Activated B cell treated with CpG ODN at 0.5 μM for 24 hours (primary cell): ENCODE measurements around the gene RPL22. TPM values are rescaled to one million over a fixed set of nuclear protein-coding genes. Genes with fewer than 3 reads are reported as not detected.

Experiments
- ATAC-seq: fragments of 200-7000 bp; cut with Tn5 transposase; one replicate; pipeline ENCODE4 v1.10.0; 2021; ENCODE audit warnings: low read depth, mild to moderate bottlenecking, moderate library complexity
- CTCF ChIA-PET: fragments of 350-600 bp; sonication (Branson Sonifier 250); formaldehyde crosslinking; loops from one replicate; lab custom pipeline; 2021; ENCODE audit warnings: antibody characterized with exemption; lab: Charles Lee
- POLR2A ChIA-PET: fragments of 350-600 bp; sonication (Branson Sonifier 250); formaldehyde crosslinking; loops from one replicate; lab custom pipeline; 2021; ENCODE audit warnings: antibody characterized with exemption; lab: Charles Lee
- DNase-seq: peaks from one replicate; pipeline ENCODE4 v3.0.0; 2022
- H3K27ac Mint-ChIP-seq: one replicate; pipeline ENCODE4 v1.8.0; 2020; ENCODE audit warnings: mixed read lengths
- H3K27me3 Mint-ChIP-seq: one replicate; pipeline ENCODE4 v1.8.0; 2021; ENCODE audit warnings: mixed read lengths
- H3K36me3 Mint-ChIP-seq: one replicate; pipeline ENCODE4 v1.8.0; 2021; ENCODE audit warnings: low read depth, mixed read lengths
- H3K4me1 Mint-ChIP-seq: one replicate; pipeline ENCODE4 v1.8.0; 2021; ENCODE audit warnings: mixed read lengths
- H3K4me3 Mint-ChIP-seq: one replicate; pipeline ENCODE4 v1.8.0; 2020; ENCODE audit warnings: mild to moderate bottlenecking, mixed read lengths
- H3K9me3 Mint-ChIP-seq: one replicate; pipeline ENCODE4 v1.8.0; 2020; ENCODE audit warnings: mixed read lengths
- CTCF ChIP-seq: fragments of 200-600 bp; IDR thresholded peaks from one replicate; pipeline ENCODE4 v1.8.0; 2022; ENCODE audit warnings: antibody characterized with exemption, mild to moderate bottlenecking
- intact Hi-C: fragments of 100-400 bp; cut with micrococcal nuclease; formaldehyde crosslinking; loops from one replicate; pipeline ENCODE4 v1.15.1; 2024
- total RNA-seq: library from RNA; stranded (reverse); gene quantifications from 2 replicates; pipeline ENCODE4 v1.2.3, GENCODE V29; 2022

Gene RPL22
- total RNA-seq, 1 donor from 2014 or later = 621 TPM

DNA sequence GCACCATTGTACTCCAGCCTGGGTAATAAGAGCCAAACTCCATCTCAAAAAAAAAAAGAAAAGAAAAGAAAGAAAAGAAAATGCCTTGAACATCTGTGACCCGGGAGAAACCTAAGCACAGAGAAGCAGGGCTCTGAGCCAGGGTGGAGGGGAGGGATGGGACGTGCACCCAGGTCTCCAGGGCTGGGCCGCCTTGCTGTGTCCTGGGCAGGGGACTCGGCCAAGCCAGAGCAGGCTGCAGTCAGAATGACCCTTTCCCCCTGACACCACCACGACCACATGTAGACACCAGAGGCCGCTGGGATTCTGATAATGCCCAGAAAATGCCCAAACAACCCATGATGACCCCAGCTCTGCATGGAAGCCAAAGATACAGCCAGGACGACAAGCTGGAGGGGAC lies 37.1 kb downstream of the RPL22 start:
- no peaks in the 10 kb centered on the region for H3K4me1 Mint-ChIP-seq
- no peak overlapping the region for H3K4me3 Mint-ChIP-seq
- ChIA-PET POLR2A (no interaction called here), CTCF (no interaction called here)
- intact Hi-C loops = no loop called here
- no peak overlapping the region for H3K27ac Mint-ChIP-seq
- no peaks in the 10 kb centered on the region for H3K9me3 Mint-ChIP-seq
- TF ChIP-seq CTCF = no peak
- H3K36me3 Mint-ChIP-seq = no peaks in the 10 kb centered on the region
- peaks cover 10% of the 10 kb centered on the region for H3K27me3 Mint-ChIP-seq
- no peak for ATAC-seq
- no peak for DNase-seq

DNA sequence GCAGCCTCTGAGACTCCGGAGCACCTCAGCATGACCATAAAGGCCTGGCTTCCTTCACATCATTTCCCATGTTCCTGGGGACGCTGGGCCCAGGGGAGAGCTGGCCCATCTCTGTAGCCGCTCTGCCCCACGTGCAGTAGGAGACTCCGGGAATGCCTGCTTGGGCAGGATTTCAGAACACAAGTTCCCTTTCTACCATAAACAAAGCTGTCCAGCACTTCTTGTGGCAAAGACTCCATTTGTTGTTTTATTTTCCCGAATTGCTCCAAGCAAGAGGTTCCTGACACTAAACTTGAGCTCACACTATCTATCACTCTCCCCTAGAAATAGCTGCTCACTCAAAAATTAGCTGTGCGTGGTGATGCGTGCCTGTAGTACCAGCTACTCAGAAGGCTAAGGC lies 41.2 kb downstream of the RPL22 start:
- Mint-ChIP-seq H3K27ac (no peak overlapping the region), H3K4me3 (no peak overlapping the region), H3K9me3 (no peaks in the 10 kb centered on the region), H3K36me3 (no peaks in the 10 kb centered on the region), H3K27me3 (peaks cover 6% of the 10 kb centered on the region), H3K4me1 (no peaks in the 10 kb centered on the region)
- intact Hi-C loops = no loop called here
- POLR2A ChIA-PET = no interaction called here
- DNase-seq = no peak
- TF ChIP-seq CTCF = no peak
- no peak for ATAC-seq
- CTCF ChIA-PET = no interaction called here

- no peak for TF ChIP-seq CTCF
- intact Hi-C loops = no loop called here
- Mint-ChIP-seq H3K27ac (no peak overlapping the region), H3K4me1 (no peaks in the 10 kb centered on the region), H3K9me3 (no peaks in the 10 kb centered on the region), H3K36me3 (no peaks in the 10 kb centered on the region), H3K27me3 (peaks cover 6% of the 10 kb centered on the region), H3K4me3 (no peak overlapping the region)
- ATAC-seq (no peak), DNase-seq (no peak)
- CTCF ChIA-PET = no interaction called here
- POLR2A ChIA-PET = no interaction called here
Observed at GRCh38 chr1:6157528-6158174, 41.7 kb downstream of the RPL22 start.

GRCh38 chr1:6157132-6157527 lies 42.3 kb downstream of the RPL22 start:
- no peak overlapping the region for H3K4me3 Mint-ChIP-seq
- H3K36me3 Mint-ChIP-seq = no peaks in the 10 kb centered on the region
- peaks cover 4% of the 10 kb centered on the region for H3K27me3 Mint-ChIP-seq
- no peak for TF ChIP-seq CTCF
- intact Hi-C loops = no loop called here
- H3K27ac Mint-ChIP-seq = no peak overlapping the region
- ATAC-seq (no peak), DNase-seq (no peak)
- no peaks in the 10 kb centered on the region for H3K4me1 Mint-ChIP-seq
- ChIA-PET POLR2A (no interaction called here), CTCF (no interaction called here)
- H3K9me3 Mint-ChIP-seq = no peaks in the 10 kb centered on the region

- no peaks in the 10 kb centered on the region for H3K4me1 Mint-ChIP-seq
- ChIA-PET CTCF (no interaction called here), POLR2A (no interaction called here)
- no peak for TF ChIP-seq CTCF
- intact Hi-C loops = no loop called here
- no peak overlapping the region for H3K27ac Mint-ChIP-seq
- H3K9me3 Mint-ChIP-seq = no peaks in the 10 kb centered on the region
- ATAC-seq = no peak
- no peaks in the 10 kb centered on the region for H3K36me3 Mint-ChIP-seq
- H3K4me3 Mint-ChIP-seq = no peak overlapping the region
- DNase-seq = no peak
- peaks cover 3% of the 10 kb centered on the region for H3K27me3 Mint-ChIP-seq
Observed at GRCh38 chr1:6154525-6155319, 44.7 kb downstream of the RPL22 start.
